GM10248 (cell line): Measurements from ENCODE around the gene CELSR3.

ENCODE experiments used
- CTCF ChIA-PET: fragments of 300-600 bp; sonication (Branson Sonifier 250); formaldehyde crosslinking; extraction: SDS; loops from one replicate; lab custom pipeline; 2021; ENCODE audit warnings: antibody characterized with exemption; lab: Yijun Ruan, JAX
- POLR2A ChIA-PET: fragments of 350-650 bp; sonication (Branson Sonifier 250); formaldehyde crosslinking; extraction: SDS; loops from one replicate; lab custom pipeline; 2020; ENCODE audit warnings: antibody characterized with exemption; lab: Yijun Ruan, JAX
- DNase-seq: peaks from one replicate; pipeline ENCODE4 v3.0.0; 2012; ENCODE audit errors: extremely low spot score
- TF ChIP-seq, protein P1 (sequence below): IDR thresholded peaks from 2 replicates; pipeline ENCODE4 v1.5.1; 2012; ENCODE audit warnings: mild to moderate bottlenecking, low read depth; ENCODE audit errors: extremely low read depth, missing control alignments, control extremely low read depth

The CELSR3 gene

DNA sequence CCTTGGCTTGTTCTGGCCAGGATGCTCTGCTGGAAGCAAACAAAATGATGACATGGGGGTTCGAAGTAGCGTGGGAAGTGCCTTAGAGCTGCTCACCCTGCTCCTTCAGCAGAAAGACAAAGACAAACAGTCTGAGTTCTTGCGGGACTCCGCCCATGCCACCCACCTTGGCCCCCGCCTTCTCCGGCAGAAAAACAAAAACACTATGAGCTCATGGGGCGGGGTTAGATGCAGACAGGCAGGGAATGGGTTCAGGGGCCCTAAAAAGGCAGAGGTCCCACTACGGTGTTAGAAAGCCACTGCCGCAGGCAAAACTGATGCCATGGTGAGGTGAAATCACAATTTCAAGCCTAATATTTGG, 32.7 kb upstream of the CELSR3 start:
- CTCF ChIA-PET = interaction anchor here (1.0 to 3.2 kb wide), 3 partner anchors 9 to 45 kb away, joined by 3 to 16 read pairs (median 13); partner anchors contain the start of gene NCKIPSD
- POLR2A ChIA-PET = no interaction called here
- TF ChIP-seq, protein P1, sequence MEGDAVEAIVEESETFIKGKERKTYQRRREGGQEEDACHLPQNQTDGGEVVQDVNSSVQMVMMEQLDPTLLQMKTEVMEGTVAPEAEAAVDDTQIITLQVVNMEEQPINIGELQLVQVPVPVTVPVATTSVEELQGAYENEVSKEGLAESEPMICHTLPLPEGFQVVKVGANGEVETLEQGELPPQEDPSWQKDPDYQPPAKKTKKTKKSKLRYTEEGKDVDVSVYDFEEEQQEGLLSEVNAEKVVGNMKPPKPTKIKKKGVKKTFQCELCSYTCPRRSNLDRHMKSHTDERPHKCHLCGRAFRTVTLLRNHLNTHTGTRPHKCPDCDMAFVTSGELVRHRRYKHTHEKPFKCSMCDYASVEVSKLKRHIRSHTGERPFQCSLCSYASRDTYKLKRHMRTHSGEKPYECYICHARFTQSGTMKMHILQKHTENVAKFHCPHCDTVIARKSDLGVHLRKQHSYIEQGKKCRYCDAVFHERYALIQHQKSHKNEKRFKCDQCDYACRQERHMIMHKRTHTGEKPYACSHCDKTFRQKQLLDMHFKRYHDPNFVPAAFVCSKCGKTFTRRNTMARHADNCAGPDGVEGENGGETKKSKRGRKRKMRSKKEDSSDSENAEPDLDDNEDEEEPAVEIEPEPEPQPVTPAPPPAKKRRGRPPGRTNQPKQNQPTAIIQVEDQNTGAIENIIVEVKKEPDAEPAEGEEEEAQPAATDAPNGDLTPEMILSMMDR = no peak
- DNase-seq = no peak

- TF ChIP-seq, protein P1 = no peak
- ChIA-PET POLR2A (no interaction called here), CTCF (interaction anchor here (1.0 to 1.7 kb wide), 2 partner anchors 8 to 45 kb away, joined by 3 to 13 read pairs; partner anchors contain the start of gene NCKIPSD)
- DNase-seq = no peak
Observed at GRCh38 chr3:48694610-48695392, 32.1 kb upstream of the CELSR3 start.

GRCh38 chr3:48693826-48694225, 31.1 kb upstream of the CELSR3 start:
- DNase-seq = no peak
- CTCF ChIA-PET = interaction anchor here (0.9 kb wide), 1 partner anchor 10 kb away, joined by 3 read pairs; no protein-coding TSS in a partner anchor
- TF ChIP-seq, protein P1 = no peak
- POLR2A ChIA-PET = no interaction called here

DNA sequence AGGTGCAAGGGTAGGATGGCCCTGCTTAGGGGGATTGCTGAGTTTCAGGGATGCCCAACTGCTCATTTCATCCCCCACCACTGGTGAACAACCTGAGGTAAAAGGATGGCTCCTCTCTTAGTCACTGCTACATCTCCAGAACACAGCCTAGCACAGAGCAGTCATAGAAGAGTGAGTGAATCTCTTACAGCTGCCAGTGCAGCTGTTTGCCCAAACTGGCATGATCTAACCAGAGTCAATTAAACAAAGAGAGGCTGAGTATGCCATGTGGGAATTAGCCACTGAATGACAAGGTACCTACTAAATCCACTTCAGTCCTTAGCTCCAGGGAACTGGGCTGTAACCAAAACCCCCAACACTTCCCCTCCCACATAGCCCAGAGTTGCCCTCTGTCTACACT, 29.9 kb upstream of the CELSR3 start:
- no peak for DNase-seq
- ChIA-PET CTCF (interaction anchor here (1.0 to 1.7 kb wide), 3 partner anchors 12 to 47 kb away, joined by 3 to 4 read pairs (median 3); no protein-coding TSS in a partner anchor), POLR2A (no interaction called here)
- TF ChIP-seq, protein P1 = no peak

DNA sequence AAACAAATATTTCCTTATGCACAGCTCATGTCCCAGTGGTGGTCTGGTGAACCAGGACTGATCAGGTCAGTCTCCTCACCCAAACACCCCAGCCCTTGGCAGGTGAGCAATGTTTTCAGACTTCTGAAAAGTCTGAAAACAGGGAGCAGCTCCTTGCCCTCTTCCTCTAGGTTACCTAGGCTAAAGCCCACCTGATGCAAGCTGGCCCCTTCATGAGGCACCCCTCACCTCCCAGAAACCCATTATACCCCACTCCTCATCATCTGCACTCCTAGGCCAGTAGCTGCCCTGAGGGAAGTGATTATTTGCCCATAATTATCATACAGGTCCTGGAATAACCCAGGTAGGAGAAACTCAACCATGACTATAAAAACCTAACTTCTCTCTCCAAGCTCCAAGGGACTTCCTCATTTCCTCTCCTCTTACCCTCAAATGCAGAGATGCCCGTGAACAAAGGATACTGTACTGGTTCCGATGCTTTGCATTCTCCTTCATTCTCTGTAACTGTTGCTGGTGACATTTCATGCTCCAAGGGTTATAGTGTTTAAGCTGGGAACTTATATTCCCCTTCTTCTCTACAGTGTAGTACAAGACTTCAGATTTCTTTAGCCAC, 28.3 kb upstream of the CELSR3 start:
- TF ChIP-seq, protein P1 = no peak
- ChIA-PET CTCF (interaction anchor here (1.7 kb wide), 1 partner anchor 49 kb away, joined by 4 read pairs; no protein-coding TSS in a partner anchor), POLR2A (no interaction called here)
- DNase-seq = no peak

DNA sequence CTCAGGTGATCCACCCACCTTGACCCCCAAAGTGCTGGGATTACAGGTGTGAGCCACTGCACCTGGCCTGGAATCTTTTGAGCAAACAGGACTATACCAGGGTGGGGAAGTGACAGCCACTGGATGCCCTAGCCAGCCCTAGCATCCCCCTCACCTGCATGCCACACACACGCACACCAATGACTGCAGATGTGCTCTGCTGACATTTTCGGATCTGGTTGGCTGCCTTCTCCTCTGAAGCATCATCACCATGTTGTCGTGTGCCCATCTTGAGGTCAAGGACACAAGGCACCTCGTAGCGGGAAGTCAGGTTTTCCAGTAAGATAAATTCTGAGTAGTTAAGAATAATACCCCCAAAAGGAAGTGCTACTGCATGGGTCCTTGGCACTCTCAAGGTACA, 26.7 kb upstream of the CELSR3 start:
- CTCF ChIA-PET = no interaction called here
- POLR2A ChIA-PET = no interaction called here

More for the DNA sequence above, 26.7 kb upstream of the CELSR3 start:
- TF ChIP-seq, protein P1 = no peak
- no peak for DNase-seq
